ENCODE results near the gene CCBE1.
"Not testable (repeated sequence)": the region's sequence is repeated elsewhere in the genome, so short reads cannot be mapped to it uniquely, and the experiment has no call there.

CCBE1 gene

DNA sequence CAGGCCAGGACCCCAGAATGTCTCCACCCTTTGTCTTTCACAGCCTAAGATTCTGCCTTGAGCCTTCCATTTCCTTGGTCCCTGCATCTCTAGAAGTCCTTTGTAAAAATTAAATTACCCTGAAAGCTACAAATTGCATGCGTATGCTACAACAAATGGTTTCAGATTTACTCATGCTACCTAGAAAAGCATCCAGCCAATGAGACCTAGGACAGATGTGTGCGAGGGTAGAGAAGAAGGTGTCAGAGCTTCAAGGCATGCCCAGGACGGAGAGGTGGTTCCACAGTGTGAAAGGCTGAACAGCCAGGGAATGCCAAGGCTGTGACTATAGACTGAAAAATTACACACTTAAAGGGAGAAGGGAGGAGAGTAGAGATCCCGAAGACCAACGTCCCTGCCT, 40.2 kb downstream of the CCBE1 start:
- TF ChIP-seq, protein P1, sequence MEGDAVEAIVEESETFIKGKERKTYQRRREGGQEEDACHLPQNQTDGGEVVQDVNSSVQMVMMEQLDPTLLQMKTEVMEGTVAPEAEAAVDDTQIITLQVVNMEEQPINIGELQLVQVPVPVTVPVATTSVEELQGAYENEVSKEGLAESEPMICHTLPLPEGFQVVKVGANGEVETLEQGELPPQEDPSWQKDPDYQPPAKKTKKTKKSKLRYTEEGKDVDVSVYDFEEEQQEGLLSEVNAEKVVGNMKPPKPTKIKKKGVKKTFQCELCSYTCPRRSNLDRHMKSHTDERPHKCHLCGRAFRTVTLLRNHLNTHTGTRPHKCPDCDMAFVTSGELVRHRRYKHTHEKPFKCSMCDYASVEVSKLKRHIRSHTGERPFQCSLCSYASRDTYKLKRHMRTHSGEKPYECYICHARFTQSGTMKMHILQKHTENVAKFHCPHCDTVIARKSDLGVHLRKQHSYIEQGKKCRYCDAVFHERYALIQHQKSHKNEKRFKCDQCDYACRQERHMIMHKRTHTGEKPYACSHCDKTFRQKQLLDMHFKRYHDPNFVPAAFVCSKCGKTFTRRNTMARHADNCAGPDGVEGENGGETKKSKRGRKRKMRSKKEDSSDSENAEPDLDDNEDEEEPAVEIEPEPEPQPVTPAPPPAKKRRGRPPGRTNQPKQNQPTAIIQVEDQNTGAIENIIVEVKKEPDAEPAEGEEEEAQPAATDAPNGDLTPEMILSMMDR (IDR thresholded peaks at IDR 0.05; ENCODE audit: control insufficient read depth, extremely low read depth, insufficient read depth) = no peak
- no peak for DNase-seq (ENCODE audit: low read depth)

GRCh38 chr18:59656373-59656887, 40.8 kb downstream of the CCBE1 start:
- H3K4me3 ChIP-seq (ENCODE audit: low read depth, low read length) = no peak overlapping the region
- TF ChIP-seq, protein P1 (IDR thresholded peaks at IDR 0.05; ENCODE audit: control insufficient read depth, extremely low read depth, insufficient read depth) = no peak
- no peak for DNase-seq (ENCODE audit: low read depth)

More for the DNA sequence above, 40.2 kb downstream of the CCBE1 start:
- H3K4me3 ChIP-seq (ENCODE audit: low read depth, low read length) = no peak overlapping the region

DNA sequence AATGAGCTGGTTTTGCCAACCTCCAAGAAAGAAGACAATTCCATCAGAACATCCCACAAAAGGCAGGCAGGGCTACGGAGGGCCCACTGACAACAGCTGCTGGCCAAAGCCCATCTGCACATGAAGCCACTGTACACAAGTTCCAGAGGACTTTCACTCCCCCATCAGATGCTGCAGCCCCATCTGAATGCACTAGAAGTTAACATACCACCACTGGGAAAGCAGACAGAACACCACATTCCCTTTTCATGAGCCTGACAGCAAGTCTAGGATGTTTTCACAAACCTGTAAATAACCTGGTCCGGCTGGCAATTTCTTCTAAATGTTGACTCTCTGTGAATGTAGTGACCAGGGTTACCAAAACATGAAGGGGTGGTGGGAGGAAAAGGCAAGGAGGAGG, 41.5 kb downstream of the CCBE1 start:
- no peak for DNase-seq (ENCODE audit: low read depth)
- H3K4me3 ChIP-seq (ENCODE audit: low read depth, low read length) = no peak overlapping the region
- TF ChIP-seq, protein P1 (IDR thresholded peaks at IDR 0.05; ENCODE audit: control insufficient read depth, extremely low read depth, insufficient read depth) = no peak

DNA sequence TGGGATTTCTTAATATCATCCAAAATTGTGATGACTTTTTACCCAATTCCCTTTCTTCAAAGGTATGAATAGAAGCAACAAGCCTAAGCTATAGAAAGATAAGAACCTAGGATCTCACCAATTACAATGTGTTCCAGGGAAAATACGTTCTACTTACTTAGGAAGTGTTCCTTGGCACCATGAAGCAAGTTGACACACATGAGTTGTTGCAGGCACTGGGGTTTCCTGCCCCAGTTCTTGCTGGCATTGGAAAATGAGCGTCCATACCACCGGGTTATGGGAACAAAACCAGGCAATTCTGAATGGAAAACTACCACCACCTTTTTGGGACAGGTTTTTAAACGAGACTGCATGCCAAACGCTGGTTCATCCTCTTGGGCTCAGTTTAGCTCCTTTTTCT, 46.2 kb downstream of the CCBE1 start:
- TF ChIP-seq, protein P1 (IDR thresholded peaks at IDR 0.05; ENCODE audit: control insufficient read depth, extremely low read depth, insufficient read depth) = no peak
- H3K4me3 ChIP-seq (ENCODE audit: low read depth, low read length) = no peak overlapping the region
- no peak for DNase-seq (ENCODE audit: low read depth)

GRCh38 chr18:59650266-59650820, 46.9 kb downstream of the CCBE1 start:
- H3K4me3 ChIP-seq (ENCODE audit: low read depth, low read length) = no peak overlapping the region
- no peak for DNase-seq (ENCODE audit: low read depth)
- TF ChIP-seq, protein P1 (IDR thresholded peaks at IDR 0.05; ENCODE audit: control insufficient read depth, extremely low read depth, insufficient read depth) = no peak

DNA sequence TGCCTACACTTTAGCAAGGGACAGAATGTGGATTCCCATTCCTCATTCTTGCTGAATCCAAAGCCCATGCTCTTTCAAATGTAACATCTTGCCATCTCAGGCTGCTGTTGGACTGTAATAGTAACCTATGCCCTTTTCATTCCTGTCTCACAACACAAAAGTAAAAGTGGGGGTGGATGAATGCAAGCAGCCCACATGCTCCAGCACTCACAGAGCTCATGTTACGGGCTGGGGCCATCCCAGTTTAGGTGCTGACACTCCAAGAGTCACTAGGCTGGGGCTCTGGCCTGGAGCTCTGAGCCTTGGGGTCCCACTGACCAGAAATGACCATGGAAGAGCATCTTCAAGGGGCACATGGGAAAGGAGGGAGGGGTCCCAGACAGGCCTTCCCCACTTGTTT, 47.6 kb downstream of the CCBE1 start:
- TF ChIP-seq, protein P1 (IDR thresholded peaks at IDR 0.05; ENCODE audit: control insufficient read depth, extremely low read depth, insufficient read depth) = no peak
- H3K4me3 ChIP-seq (ENCODE audit: low read depth, low read length) = no peak overlapping the region
- no peak for DNase-seq (ENCODE audit: low read depth)

- DNase-seq (ENCODE audit: low read depth); H3K4me3 ChIP-seq (ENCODE audit: low read depth, low read length): not testable (repeated sequence)
Observed at GRCh38 chr18:59648469-59648868, 48.8 kb downstream of the CCBE1 start.
